BJ (cell line): Measurements from ENCODE around the gene KBTBD2. TPM values are rescaled to one million over a fixed set of nuclear protein-coding genes. Genes with fewer than 3 reads are reported as not detected.

Source experiments
- CTCF ChIA-PET: fragments of 350-600 bp; formaldehyde crosslinking; extraction: SDS; loops from one replicate; lab custom pipeline; 2021; ENCODE audit warnings: antibody characterized with exemption, inconsistent platforms; lab: Yijun Ruan, JAX
- POLR2A ChIA-PET: fragments of 300-600 bp; sonication (Branson Sonifier 250); formaldehyde crosslinking; extraction: SDS; loops from one replicate; lab custom pipeline; 2021; ENCODE audit warnings: antibody characterized with exemption; lab: Charles Lee
- DNase-seq: peaks from one replicate; pipeline ENCODE4 v3.0.0-alpha.2; 2011; ENCODE audit warnings: low read depth
- H3K27me3 ChIP-seq: 2 replicates; pipeline ENCODE4 v1.6.0; 2011; ENCODE audit warnings: low read length; ENCODE audit not compliant: control insufficient read depth, insufficient read depth
- H3K36me3 ChIP-seq: 2 replicates; pipeline ENCODE4 v1.5.1; 2011; ENCODE audit warnings: low read length; ENCODE audit not compliant: control insufficient read depth, insufficient read depth
- H3K4me3 ChIP-seq: 2 replicates; pipeline ENCODE4 v1.5.1; 2011; ENCODE audit warnings: low read depth, mild to moderate bottlenecking, control low read depth, low read length
- CTCF ChIP-seq: IDR thresholded peaks from 2 replicates; pipeline ENCODE4 v1.5.1; 2011; ENCODE audit warnings: low read depth, mild to moderate bottlenecking, control low read depth, inconsistent platforms, low read length, moderate library complexity; ENCODE audit not compliant: insufficient read depth
- polyA plus RNA-seq: library from polyadenylated mRNA; depleted of rRNA; stranded (reverse); fragments of >200 nt; gene quantifications from 2 replicates; pipeline ENCODE4 v1.2.3, GENCODE V29; 2011

KBTBD2 gene
- polyA plus RNA-seq, 1 experiment = 12.6 TPM

- ChIA-PET CTCF (no interaction called here), POLR2A (no interaction called here)
- TF ChIP-seq CTCF = no peak
- peaks cover 10% of the 10 kb centered on the region for H3K36me3 ChIP-seq
- H3K27me3 ChIP-seq = no peaks in the 10 kb centered on the region
- DNase-seq = no peak
- H3K4me3 ChIP-seq = no peak overlapping the region
Observed at GRCh38 chr7:32916006-32916405, 24.4 kb upstream of the KBTBD2 start.

GRCh38 chr7:32915041-32915536 is 23.5 kb upstream of the KBTBD2 start:
- ChIA-PET POLR2A (no interaction called here), CTCF (no interaction called here)
- Histone ChIP-seq H3K27me3 (no peaks in the 10 kb centered on the region), H3K36me3 (peaks cover 7% of the 10 kb centered on the region), H3K4me3 (no peak overlapping the region)
- TF ChIP-seq CTCF = no peak
- no peak for DNase-seq

- DNase-seq = no peak
- CTCF ChIA-PET = no interaction called here
Observed at GRCh38 chr7:32914184-32914583, 22.6 kb upstream of the KBTBD2 start.

GRCh38 chr7:32910195-32910594 is 18.6 kb upstream of the KBTBD2 start:
- ChIA-PET CTCF (no interaction called here), POLR2A (no interaction called here)
- H3K4me3 ChIP-seq = no peak overlapping the region
- H3K36me3 ChIP-seq = peaks cover 3% of the 10 kb centered on the region
- TF ChIP-seq CTCF = no peak
- DNase-seq = no peak
- no peaks in the 10 kb centered on the region for H3K27me3 ChIP-seq

More at GRCh38 chr7:32914184-32914583, 22.6 kb upstream of the KBTBD2 start:
- Histone ChIP-seq H3K36me3 (peaks cover 7% of the 10 kb centered on the region), H3K4me3 (no peak overlapping the region), H3K27me3 (no peaks in the 10 kb centered on the region)
- TF ChIP-seq CTCF = 0 out of 2 replicates have a peak, but pooled peaks have one; percentile 19
- POLR2A ChIA-PET = no interaction called here

- CTCF ChIA-PET = no interaction called here
- POLR2A ChIA-PET = no interaction called here
- Histone ChIP-seq H3K27me3 (no peaks in the 10 kb centered on the region), H3K4me3 (peak overlapping the region; percentile 32), H3K36me3 (no peaks in the 10 kb centered on the region)
- peak; percentile 13; the same call in 1 of the 2 replicates for TF ChIP-seq CTCF
- DNase-seq = peak; percentile 74
Observed at GRCh38 chr7:32905175-32905662, 13.7 kb upstream of the KBTBD2 start.
